GM23248 (cell line): Measurements from ENCODE around the gene CDH1.

Experiments
- EZH2 ChIP-seq: fragments of 200-600 bp; sonication (generic); IDR thresholded peaks from 2 replicates; pipeline ENCODE4 v1.6.1; 2018; ENCODE audit warnings: antibody characterized with exemption, mild to moderate bottlenecking; ENCODE audit not compliant: insufficient read depth, poor library complexity, severe bottlenecking
- EZH2phosphoT487 ChIP-seq: fragments of 200-600 bp; sonication (generic); IDR thresholded peaks from 2 replicates; pipeline ENCODE4 v1.6.1; 2018; ENCODE audit warnings: antibody characterized with exemption, moderate library complexity, mild to moderate bottlenecking, low read depth; ENCODE audit not compliant: insufficient read depth

- TF ChIP-seq EZH2: no peak
- no peak for TF ChIP-seq EZH2phosphoT487
Observed at GRCh38 chr16:68711421-68712139, 25.5 kb upstream of the CDH1 start.
